SJSA1 (cell line): Measurements from ENCODE around the gene MCCD1. TPM values are rescaled to one million over a fixed set of nuclear protein-coding genes. Genes with fewer than 3 reads are reported as not detected.
"Not testable (repeated sequence)": the region's sequence is repeated elsewhere in the genome, so short reads cannot be mapped to it uniquely, and the experiment has no call there.

Experiments used
- DNase-seq, 2 experiments: peaks; one replicate each; pipeline ENCODE4 v3.0.0-alpha.2; 2015 to 2020; ENCODE audit warnings: low spot score in 2 of 2, low read depth in 1 of 2
- H3K27ac ChIP-seq: fragments of 250-450 bp; sonication (Bioruptor Pico); 2 replicates; pipeline ENCODE4 v1.5.1; 2020; ENCODE audit warnings: mild to moderate bottlenecking, moderate library complexity
- H3K27me3 ChIP-seq: fragments of 250-450 bp; sonication (Bioruptor Pico); replicated peaks from 2 replicates; pipeline ENCODE4 v1.5.1; 2020; ENCODE audit warnings: mild to moderate bottlenecking, moderate library complexity
- H3K36me3 ChIP-seq: fragments of 250-450 bp; sonication (Bioruptor Pico); 2 replicates; pipeline ENCODE4 v1.5.1; 2020; ENCODE audit warnings: mild to moderate bottlenecking
- H3K4me1 ChIP-seq: fragments of 250-450 bp; sonication (Bioruptor Pico); replicated peaks from 2 replicates; pipeline ENCODE4 v1.6.1; 2021; ENCODE audit warnings: mild to moderate bottlenecking
- H3K4me3 ChIP-seq: fragments of 250-450 bp; sonication (Bioruptor Pico); 2 replicates; pipeline ENCODE4 v1.5.1; 2020; ENCODE audit warnings: mild to moderate bottlenecking
- H3K9me3 ChIP-seq: fragments of 250-450 bp; sonication (Bioruptor Pico); replicated peaks from 2 replicates; pipeline ENCODE4 v1.5.1; 2020; ENCODE audit warnings: mild to moderate bottlenecking
- total RNA-seq: library from RNA; depleted of rRNA; stranded (reverse); fragments of >200 nt; shearing (Covaris generic); gene quantifications from 2 replicates; pipeline ENCODE4 v1.2.3, GENCODE V29; 2014

MCCD1 gene
- total RNA-seq, 1 experiment from 2014 or later: not detected

- peaks cover 23% of the 10 kb centered on the region for H3K4me1 ChIP-seq
- no peaks in the 10 kb centered on the region for H3K27me3 ChIP-seq
- H3K36me3 ChIP-seq: peaks cover 46% of the 10 kb centered on the region
- no peaks in the 10 kb centered on the region for H3K9me3 ChIP-seq
- peak within 1 kb of the TSS; percentile 93 for H3K27ac ChIP-seq
- DNase-seq: peak; percentile 97 to 98
- peak within 1 kb of the TSS; percentile 60 for H3K4me3 ChIP-seq
Observed at GRCh38 chr6:31541658-31542521, 13.1 kb downstream of the MCCD1 start, which contains the start of gene DDX39B. TSS of gene DDX39B (minus strand) at chr6:31542003. CDS start at chr6:31540532, 1,471 bp downstream.

- H3K4me1 ChIP-seq: peaks cover 32% of the 10 kb centered on the region
- no peak overlapping the region for H3K27ac ChIP-seq
- no peaks in the 10 kb centered on the region for H3K27me3 ChIP-seq
- no peak for DNase-seq
- H3K4me3 ChIP-seq: no peak overlapping the region
- H3K9me3 ChIP-seq: no peaks in the 10 kb centered on the region
- H3K36me3 ChIP-seq: peaks cover 34% of the 10 kb centered on the region
Observed at GRCh38 chr6:31543639-31544038, 14.9 kb downstream of the MCCD1 start.

- Histone ChIP-seq H3K4me3 (no peak overlapping the region), H3K27me3 (no peaks in the 10 kb centered on the region), H3K36me3 (peaks cover 34% of the 10 kb centered on the region), H3K27ac (no peak overlapping the region), H3K4me1 (peaks cover 24% of the 10 kb centered on the region), H3K9me3 (no peaks in the 10 kb centered on the region)
- no peak for DNase-seq
Observed at GRCh38 chr6:31544676-31545075, 15.9 kb downstream of the MCCD1 start.

- no peak overlapping the region for H3K27ac ChIP-seq
- H3K4me1 ChIP-seq: peaks cover 17% of the 10 kb centered on the region
- no peak for DNase-seq
- no peaks in the 10 kb centered on the region for H3K9me3 ChIP-seq
- peaks cover 29% of the 10 kb centered on the region for H3K36me3 ChIP-seq
- H3K4me3 ChIP-seq: no peak overlapping the region
- H3K27me3 ChIP-seq: no peaks in the 10 kb centered on the region
Observed at GRCh38 chr6:31545291-31545690, 16.5 kb downstream of the MCCD1 start.

GRCh38 chr6:31546339-31546957 is 17.7 kb downstream of the MCCD1 start, which contains the start of gene ATP6V1G2:
TSS of gene ATP6V1G2 (minus strand) at chr6:31546608. CDS start at chr6:31546559, 49 bp downstream.
- peak; percentile 87 to 89 for DNase-seq
- Histone ChIP-seq H3K4me1 (peaks cover 16% of the 10 kb centered on the region), H3K9me3 (no peaks in the 10 kb centered on the region), H3K4me3 (peak within 1 kb of the TSS; percentile 36), H3K27me3 (no peaks in the 10 kb centered on the region), H3K27ac (peak within 1 kb of the TSS; percentile 59), H3K36me3 (peaks cover 26% of the 10 kb centered on the region)

GRCh38 chr6:31546958-31547726 is 18.4 kb downstream of the MCCD1 start, which contains the start of gene NFKBIL1:
TSS of gene NFKBIL1 (plus strand) at chr6:31547608. CDS start at chr6:31547695, 87 bp downstream.
- DNase-seq: peak; percentile 90 to 97
- no peaks in the 10 kb centered on the region for H3K27me3 ChIP-seq
- peaks cover 16% of the 10 kb centered on the region for H3K4me1 ChIP-seq
- no peaks in the 10 kb centered on the region for H3K9me3 ChIP-seq
- H3K36me3 ChIP-seq: peaks cover 30% of the 10 kb centered on the region
- peak within 1 kb of the TSS; percentile 36 for H3K4me3 ChIP-seq
- peak within 1 kb of the TSS; percentile 59 for H3K27ac ChIP-seq

GRCh38 chr6:31547727-31548543 is 19.2 kb downstream of the MCCD1 start:
- Histone ChIP-seq H3K27ac (peak overlapping the region; percentile 59), H3K9me3 (no peaks in the 10 kb centered on the region), H3K36me3 (peaks cover 33% of the 10 kb centered on the region), H3K4me1 (peaks cover 11% of the 10 kb centered on the region), H3K27me3 (no peaks in the 10 kb centered on the region), H3K4me3 (peak overlapping the region; percentile 36)
- DNase-seq: no peak

- H3K27ac ChIP-seq: no peak overlapping the region
- H3K4me3 ChIP-seq: no peak overlapping the region
- H3K9me3 ChIP-seq: no peaks in the 10 kb centered on the region
- peaks cover 9% of the 10 kb centered on the region for H3K4me1 ChIP-seq
- H3K27me3 ChIP-seq: no peaks in the 10 kb centered on the region
- peaks cover 39% of the 10 kb centered on the region for H3K36me3 ChIP-seq
- no peak for DNase-seq
Observed at GRCh38 chr6:31548544-31548873, 19.7 kb downstream of the MCCD1 start.

GRCh38 chr6:31551371-31551770 is 22.6 kb downstream of the MCCD1 start:
- peaks cover 46% of the 10 kb centered on the region for H3K36me3 ChIP-seq
- not testable (repeated sequence) for H3K27me3 ChIP-seq, H3K4me1 ChIP-seq, H3K9me3 ChIP-seq, H3K27ac ChIP-seq, H3K4me3 ChIP-seq
- peak in 1 of 2 experiments; percentile 28 for DNase-seq

GRCh38 chr6:31556307-31556706 is 27.5 kb downstream of the MCCD1 start:
- H3K4me3 ChIP-seq: no peak overlapping the region
- peaks cover 28% of the 10 kb centered on the region for H3K4me1 ChIP-seq
- H3K36me3 ChIP-seq: peaks cover 51% of the 10 kb centered on the region
- H3K27me3 ChIP-seq: no peaks in the 10 kb centered on the region
- H3K9me3 ChIP-seq: no peaks in the 10 kb centered on the region
- H3K27ac ChIP-seq: no peak overlapping the region
- DNase-seq: no peak

- Histone ChIP-seq H3K36me3 (peaks cover 47% of the 10 kb centered on the region), H3K9me3 (no peaks in the 10 kb centered on the region), H3K4me1 (peaks cover 28% of the 10 kb centered on the region), H3K4me3 (no peak overlapping the region), H3K27ac (no peak overlapping the region), H3K27me3 (no peaks in the 10 kb centered on the region)
- DNase-seq: no peak
Observed at GRCh38 chr6:31557443-31558317, 28.9 kb downstream of the MCCD1 start.

GRCh38 chr6:31558318-31558625 is 29.5 kb downstream of the MCCD1 start:
- Histone ChIP-seq H3K4me3 (no peak overlapping the region), H3K9me3 (no peaks in the 10 kb centered on the region), H3K4me1 (peaks cover 34% of the 10 kb centered on the region), H3K27ac (no peak overlapping the region), H3K27me3 (no peaks in the 10 kb centered on the region), H3K36me3 (peaks cover 43% of the 10 kb centered on the region)
- DNase-seq: no peak
